Stimulated activated CD4-positive, alpha-beta T cell treated with anti-CD3 and anti-CD28 coated beads, Interleukin-1b, Interleukin-23, amount 100 ng/mL, for 1 hour (primary cell): ENCODE measurements around the gene MACC1.
"Not testable (repeated sequence)": the region's sequence is repeated elsewhere in the genome, so short reads cannot be mapped to it uniquely, and the experiment has no call there.

Experiments used
- DNase-seq, 2 donors: peaks; one replicate each; pipeline ENCODE4 v3.0.0-alpha.2; 2020; ENCODE audit warnings: low read depth in 2 of 2

MACC1 gene

DNA sequence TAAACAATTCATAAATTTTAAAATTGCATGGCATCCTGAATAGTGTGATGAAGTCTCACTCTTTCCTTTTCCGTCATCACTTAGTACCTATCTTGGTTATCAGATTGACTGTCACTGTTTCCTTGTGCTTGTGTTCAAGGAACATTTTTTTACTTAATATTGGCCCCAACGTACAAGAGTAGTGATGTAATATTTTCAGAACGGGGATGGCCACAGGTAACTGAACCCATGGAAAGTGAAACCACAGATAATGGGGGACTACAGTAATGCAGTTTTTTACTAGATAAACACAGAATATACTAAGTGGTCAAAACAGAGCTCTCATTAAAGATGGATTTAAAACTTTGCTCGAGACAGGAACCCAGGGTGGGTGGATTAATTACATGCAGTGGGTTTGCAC lies 85.4 kb downstream of the MACC1 start:
- DNase-seq = no peak

DNA sequence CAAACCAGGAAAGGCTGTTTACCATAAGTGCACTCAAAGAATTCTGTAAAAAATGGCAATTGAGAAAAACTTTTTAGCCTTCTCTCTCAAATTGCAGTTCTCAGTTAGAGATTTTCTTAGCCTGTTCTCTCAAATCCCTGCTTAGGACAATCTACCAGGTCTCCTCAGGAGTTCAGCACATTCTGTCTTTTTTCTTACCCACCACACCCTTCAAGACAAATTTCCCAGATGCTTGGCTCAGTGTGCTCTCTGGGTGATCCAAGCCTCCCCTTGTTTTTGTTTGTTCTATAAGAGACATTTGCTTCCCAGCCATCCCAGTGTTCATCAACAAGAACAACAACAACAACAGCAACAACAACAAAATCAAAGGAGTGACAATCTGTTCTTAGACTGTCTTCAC lies 87.3 kb downstream of the MACC1 start:
- DNase-seq = no peak

DNA sequence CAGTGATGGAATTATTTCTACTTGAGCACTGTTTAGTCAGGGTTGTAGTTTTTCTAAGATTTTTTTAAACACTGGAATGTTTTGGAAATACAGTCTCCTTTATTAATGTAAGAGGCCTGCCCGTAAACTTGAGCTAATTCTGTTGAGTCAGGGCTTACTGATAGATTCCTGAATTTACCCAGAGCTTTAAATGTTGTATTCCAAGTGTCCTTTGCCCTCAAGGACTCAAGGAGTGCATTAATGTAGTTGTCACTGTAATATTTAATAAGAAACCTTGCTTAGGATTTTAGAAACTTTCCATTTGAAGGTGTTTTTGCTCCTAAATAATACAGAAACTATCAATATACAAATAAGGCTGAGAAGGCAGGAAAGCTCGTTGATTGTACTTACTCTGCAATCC lies 89.2 kb downstream of the MACC1 start:
- DNase-seq = no peak

DNA sequence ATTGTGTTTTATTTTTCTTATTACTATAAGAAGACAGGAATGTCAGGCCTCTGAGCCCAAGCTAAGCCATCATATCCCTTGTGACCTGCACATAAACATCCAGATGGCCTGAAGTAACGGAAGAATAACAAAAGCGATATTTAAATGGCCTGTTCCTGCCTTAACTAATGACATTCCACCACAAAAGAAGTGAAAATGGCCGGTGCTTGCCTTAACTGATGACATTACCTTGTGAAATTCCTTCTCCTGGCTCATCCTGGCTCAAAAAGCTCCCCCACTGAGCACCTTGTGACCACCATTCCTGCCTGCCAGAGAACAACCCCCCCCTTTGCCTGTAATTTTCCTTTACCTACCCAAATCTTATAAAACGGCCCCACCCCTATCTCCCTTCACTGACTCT lies 91.1 kb downstream of the MACC1 start:
- DNase-seq = not testable (repeated sequence)

DNA sequence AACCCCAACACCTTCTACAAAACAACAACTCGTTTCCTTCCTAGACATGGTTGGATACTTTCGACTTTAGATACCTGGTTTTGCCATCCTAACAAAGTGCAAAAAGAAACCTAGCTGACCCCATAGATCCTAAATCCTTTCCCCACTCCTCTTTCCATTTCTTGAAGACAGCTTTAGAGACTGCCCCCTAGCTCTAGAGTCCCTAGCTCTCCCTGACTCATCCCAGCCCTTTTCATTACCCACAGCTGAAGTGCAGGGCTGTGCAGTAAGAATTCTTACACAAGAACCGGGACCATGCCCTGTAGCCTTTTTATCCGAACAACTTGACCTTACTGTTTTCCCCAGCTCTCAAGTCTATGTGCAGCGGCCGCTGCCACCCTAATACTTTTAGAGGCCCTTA lies 93.1 kb downstream of the MACC1 start:
- DNase-seq = not testable (repeated sequence)

DNA sequence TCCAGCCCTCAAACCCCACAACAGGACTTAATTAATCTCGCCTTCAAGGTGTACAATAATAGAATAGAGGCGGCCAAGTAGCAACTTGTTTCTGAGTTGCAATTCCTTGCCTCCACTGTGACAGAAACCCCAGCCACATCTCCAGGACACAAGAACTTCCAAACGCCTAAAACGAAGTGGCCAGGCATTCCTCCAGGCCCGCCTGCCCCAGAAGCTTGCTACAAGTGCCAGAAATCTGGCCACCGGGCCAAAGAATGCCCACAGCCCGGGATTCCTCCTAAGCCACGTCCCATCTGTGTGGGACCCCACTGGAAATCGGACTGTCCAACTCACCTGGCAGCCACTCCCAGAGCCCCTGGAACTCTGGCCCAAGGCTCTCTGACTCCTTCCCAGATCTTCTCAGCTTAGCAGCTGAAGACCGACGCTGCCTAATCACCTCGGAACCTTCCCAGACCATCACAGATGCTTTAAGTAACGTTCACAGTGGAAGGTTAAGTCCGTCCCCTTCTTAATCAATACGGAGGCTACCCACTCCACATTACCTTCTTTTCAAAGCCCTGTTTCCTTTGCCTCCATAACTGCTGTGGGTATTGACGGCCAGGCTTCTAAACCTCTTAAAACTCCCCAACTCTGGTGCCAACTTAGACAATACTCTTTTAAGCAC lies 94.4 kb downstream of the MACC1 start:
- DNase-seq = not testable (repeated sequence)

DNA sequence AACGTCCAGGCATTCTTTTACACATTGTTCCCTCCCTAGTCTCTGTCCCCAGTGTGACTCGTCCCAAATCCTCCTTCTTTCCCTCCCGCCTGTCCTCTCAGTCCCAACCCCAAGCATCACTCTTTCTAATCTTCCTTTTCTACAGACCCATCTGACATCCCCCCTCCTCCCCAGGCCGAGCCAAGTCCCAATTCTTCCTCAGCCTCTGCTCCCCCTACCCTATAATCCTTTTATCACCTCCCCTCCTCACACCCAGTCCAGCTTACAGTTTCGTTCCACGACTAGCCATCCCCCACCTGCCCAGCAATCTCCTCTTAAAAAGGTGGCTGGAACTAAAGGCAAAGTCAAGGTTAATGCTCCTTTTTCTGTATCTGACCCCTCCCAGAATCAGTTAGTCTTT lies 95.1 kb downstream of the MACC1 start:
- no peak for DNase-seq

DNA sequence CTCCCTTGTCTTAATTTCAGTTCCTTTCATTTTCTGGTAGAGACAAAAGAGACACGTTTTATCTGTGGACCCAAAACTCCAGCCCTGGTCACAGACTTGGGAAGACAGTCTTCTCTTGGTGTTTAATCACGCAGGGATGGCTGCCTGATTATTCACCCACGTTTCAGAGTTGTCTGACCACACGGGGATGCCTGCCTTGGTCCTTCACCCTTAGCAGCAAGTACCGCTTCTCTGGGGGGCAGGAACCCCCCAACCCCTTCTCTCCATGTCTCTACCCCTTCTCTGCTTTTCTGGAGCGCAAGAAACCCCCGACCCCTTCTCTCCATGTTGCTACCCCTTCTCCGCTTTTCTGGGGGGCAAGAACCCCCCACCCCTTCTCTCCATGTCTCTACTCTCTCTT lies 95.8 kb downstream of the MACC1 start:
- no peak for DNase-seq

DNA sequence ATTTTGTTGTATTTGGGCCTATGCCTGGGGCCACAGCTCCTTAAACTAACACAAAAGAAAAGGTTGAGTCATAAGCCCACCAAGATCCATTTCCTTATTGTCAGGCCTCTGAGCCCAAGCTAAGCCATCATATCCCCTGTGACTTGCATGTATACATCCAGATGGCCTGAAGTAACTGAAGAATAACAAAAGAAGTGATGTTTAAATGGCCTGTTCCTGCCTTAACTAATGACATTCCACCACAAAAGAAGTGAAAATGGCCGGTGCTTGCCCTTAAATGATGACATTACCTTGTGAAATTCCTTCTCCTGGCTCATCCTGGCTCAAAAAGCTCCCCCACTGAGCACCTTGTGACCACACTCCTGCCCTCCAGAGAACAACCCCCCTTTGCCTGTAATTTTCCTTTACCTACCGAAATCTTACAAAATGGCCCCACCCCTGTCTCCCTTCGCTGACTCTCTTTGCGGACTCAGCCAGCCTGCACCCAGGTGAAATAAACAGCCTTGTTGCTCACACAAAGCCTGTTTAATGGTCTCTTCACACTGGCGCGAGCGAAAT lies 96.5 kb downstream of the MACC1 start:
- DNase-seq = not testable (repeated sequence)

DNA sequence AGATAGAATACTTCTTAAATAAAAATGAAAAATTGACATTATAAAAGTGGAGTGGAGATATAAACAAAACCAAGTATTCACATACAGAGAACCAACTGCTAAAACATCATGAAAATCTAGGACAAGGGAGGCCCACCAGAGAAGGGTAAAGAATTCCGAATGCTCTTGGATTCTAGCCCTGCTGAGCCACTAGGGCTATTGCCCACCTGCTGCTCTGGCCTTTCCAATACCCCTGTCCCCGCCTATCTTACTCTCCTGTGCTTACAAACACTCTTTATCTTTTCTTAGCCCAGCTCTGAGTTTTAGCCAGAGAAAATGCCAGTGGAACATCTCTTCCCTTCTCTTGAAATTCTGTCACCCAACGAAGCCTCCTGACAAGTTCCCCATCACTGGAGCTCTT lies 100.3 kb downstream of the MACC1 start:
- no peak for DNase-seq

DNA sequence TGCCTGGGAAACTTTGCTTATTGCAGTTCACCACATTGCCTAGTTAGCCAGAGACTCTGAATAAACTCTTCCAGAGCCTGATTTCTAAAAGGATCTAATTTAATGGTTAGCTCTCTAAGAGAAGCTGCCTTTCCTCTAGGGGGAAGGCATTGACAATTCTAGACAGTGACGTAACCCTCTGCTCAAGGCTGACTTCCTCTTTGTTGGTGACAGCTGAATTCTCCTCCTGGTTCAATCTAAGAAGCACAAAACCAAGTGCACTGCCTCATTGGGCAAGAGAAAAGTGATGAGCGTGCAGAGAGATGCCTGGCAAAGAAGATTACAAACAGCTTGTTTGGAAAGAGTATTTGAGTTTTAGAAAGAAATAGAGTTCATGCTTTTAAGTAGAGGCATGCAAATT lies 102.7 kb downstream of the MACC1 start:
- DNase-seq = no peak

DNA sequence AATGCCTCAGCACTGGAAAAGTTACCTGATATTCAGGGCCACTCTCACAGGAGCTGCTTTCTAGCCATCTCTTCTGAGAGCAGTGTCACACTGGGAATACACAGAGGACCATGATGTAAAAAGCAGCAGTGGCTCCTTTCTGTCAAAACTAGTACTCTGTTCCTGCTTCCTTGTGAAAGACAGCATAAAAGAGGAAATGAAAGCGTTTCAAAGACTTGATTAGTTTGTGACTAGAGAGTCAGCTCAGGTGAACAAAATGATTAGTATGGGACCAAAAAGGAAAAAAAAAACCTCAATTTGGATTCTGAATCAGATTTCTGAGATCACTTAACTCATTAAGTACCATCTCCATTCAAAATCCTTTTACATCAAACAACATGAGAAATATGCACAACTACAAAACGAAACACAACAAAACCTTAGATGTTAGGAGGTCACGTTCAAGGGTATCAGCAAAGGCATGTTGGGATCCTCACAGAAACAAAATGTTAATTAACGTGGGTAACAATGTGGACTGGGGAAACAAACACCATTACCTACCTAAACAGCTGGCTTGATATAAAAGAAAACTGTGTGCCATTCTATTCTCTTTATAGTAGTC lies 103.7 kb downstream of the MACC1 start:
- no peak for DNase-seq

DNA sequence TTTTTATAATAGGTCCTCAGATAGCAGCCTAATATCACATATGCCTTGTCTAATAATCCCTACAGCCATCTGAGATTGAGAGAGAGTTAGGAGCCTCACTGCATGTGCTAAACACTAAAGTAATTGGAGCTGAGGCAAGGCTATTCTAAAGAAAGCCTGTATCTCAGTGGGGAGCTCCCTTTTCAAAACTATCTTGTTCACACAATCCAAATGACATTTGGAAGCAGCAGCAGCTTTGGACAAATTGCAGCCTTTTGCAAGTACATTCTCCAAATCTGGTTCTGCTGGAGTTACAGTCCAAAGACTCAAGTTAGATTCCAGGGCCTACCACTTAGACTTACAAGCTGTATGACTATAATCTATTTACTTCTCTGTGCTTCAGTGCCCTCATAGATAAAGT lies 104.5 kb downstream of the MACC1 start:
- no peak for DNase-seq

DNA sequence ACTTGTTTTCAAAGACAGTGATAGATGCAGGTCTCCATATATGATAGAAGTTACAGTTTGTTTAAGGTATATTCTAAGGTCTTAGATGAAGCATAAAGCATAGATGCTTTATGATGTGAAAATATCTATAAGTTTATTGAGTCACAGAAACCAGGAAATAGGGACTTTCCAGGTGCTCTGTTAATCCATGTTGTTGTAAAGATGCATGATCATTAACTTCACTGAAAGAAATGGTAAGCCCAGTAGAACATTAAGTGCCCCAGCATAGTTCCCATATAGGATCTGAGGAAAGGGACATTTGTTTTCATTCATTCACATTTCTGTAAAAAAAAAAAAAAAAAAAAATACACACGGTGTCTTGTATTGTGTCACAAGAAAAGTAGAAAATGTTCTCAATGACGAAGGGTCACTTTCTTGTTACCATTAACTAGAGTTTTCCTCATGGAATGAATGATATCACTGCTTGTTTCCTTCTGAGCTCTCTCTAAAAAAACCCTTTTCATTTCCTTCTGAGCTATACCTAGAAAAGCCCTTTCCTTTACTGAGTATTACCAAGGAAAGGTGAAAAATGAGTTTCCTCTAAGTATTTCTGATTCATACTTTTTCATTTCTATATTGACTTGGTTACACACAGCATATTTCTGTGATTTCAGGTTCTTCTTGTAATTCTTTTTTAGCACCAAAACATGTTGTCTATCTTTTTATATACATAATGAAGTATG lies 105.2 kb downstream of the MACC1 start:
- DNase-seq = no peak

DNA sequence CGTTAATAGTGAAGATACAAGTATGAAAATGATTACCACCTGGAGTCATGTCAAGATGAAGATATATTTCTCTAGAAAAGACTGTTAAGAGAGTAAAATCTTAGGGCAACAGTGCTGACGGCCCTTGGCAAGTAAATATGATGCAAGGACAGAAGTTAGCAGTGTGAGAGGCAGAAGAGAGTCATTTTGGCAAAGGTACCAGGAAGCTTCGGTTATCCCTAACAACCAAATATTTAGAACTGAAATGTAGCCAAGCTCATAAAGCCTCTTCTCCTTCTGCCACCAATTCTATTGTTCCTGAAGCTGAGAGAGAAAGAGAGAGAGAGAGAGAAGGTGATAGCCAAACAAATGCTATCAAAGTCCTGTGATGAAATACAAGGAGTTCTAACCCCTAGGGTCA lies 109.6 kb downstream of the MACC1 start:
- no peak for DNase-seq

DNA sequence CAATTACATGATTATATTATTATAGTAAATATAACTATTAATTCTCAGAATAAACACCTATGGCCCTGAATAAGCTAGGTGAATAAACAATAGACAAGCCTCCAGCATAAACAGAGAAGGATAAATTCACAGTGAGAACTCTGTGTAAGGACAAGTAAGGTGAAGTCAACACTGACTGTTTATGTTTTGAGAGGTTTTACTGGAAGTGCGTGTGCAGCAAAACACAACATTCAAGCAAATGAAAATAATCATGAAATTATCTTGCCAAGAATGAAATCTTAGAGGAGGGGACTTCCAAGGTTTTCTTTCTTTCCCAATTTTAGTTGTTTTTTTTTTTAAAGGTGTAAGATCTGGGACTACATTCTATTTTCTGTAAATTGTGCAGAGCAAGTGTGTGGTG lies 112.5 kb downstream of the MACC1 start:
- DNase-seq = no peak

DNA sequence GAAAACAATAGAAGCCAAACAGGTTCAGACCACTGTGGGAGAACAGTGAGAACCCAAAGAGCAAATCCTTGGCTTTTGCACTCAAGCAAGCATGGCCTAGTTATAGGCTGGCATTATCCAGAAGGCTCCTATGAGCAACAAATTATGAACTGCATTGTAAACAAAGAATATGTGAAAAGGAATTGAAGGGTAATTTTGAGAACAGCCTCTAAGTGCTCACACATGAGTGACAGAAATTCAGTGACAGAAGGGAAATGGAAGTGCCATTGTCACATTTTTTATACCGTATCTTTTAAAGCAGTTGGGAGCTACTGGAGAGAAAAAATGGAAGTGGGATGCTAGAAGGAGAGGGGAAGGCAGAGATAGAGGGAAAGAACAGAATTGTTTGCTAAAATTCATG lies 114.2 kb downstream of the MACC1 start:
- DNase-seq = no peak

DNA sequence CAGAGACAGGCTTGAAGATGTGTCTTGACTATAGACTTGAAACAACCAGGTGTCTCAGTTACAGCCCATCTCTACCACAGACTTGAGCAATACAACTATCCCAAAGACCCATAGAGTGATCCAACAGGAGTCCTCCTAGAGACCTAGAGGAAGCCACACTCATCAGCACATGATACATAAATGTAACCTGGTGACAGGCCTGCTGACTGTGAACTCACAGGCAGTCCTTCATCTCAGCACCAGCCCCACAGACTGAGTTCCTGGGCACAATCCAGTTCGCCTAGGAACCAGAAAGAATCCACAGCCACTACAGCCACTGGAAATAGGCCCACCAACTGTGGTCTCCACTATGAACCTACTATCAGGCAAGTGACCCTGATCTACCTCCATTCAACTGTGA lies 121.3 kb downstream of the MACC1 start:
- DNase-seq = no peak

DNA sequence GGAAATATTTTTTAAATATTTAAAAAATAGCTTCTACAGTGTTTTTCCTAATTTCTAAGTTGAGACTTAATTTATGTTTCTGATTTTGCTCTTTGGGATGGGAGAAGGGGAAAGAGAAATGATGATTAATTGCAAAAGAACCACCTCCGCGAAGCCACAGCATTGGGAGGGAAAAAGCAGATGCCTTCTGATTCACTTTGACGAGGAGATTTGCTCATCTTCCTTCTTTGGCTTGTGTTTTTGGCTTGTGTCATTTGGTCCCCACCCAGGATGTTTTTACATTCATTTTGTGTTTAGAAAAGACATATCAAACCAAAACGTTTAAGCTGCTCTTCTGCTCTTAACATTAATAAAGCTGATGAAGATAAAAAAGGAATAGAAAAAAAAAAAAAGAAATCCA lies 121.7 kb downstream of the MACC1 start:
- DNase-seq = no peak

DNA sequence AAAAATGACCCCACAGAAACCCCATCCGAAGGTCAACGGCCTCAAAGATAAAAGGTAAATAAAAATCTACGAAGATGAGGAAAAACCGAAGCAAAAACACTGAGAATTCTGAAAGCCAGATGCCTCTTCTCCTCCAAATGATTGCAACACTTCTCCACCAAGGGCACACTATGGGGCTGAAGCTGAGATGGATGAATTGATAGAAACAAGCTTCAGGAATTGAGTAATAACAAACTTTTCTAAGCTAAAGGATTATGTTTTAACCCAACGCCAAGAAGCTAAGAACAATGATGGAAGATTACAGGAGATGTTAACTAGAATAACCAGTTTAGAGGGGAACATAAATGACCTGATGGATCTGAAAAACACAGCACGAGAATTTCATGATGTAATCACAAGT lies 127.8 kb downstream of the MACC1 start:
- DNase-seq = no peak

DNA sequence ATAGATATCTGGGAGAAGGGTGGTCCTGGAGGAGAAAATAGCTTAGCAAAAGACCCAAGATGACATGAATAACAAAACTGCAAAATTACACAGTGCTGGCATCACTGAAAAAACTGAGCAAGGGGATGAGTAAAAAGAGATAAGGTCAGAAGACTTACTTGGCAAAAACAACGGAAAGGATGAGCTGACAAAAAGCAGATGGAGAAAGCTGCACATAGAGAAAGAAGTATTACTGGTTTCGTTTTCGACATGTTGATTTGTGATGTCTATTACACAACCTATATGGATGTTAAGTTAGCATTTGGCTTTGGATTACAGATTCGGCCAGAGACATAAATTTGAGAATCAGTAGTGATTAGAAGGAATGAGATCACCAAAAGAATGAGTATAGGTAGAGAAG lies 132.1 kb downstream of the MACC1 start:
- DNase-seq = no peak
